Neural cell (in vitro differentiated cells): ENCODE data around the gene UBAP1L. TPM values are rescaled to one million over a fixed set of nuclear protein-coding genes. Genes with fewer than 3 reads are reported as not detected.

Experiments used
- H2AFZ ChIP-seq: fragments of 200-600, 300-800 bp; sonication (generic), shearing (Covaris generic); 2 replicates; pipeline ENCODE4 v1.6.0; 2014; ENCODE audit warnings: low read depth, mild to moderate bottlenecking, antibody characterized with exemption, low read length, moderate library complexity
- H3F3A ChIP-seq: fragments of 200-600 bp; shearing (Covaris generic); 2 replicates; pipeline ENCODE4 v1.6.1; 2016; ENCODE audit warnings: mild to moderate bottlenecking, moderate library complexity, mixed read lengths, antibody characterized with exemption, low read length; ENCODE audit not compliant: insufficient read depth, poor library complexity, severe bottlenecking
- H3K27ac ChIP-seq: fragments of 200-600, 300-800 bp; sonication (generic), shearing (Covaris generic); 2 replicates; pipeline ENCODE4 v1.5.1; 2014; ENCODE audit warnings: mild to moderate bottlenecking, low read length, moderate library complexity
- H3K27me3 ChIP-seq: fragments of 300-800, 200-600 bp; sonication (generic), shearing (Covaris generic); 2 replicates; pipeline ENCODE4 v1.6.0; 2014; ENCODE audit warnings: mild to moderate bottlenecking, low read depth, low read length, moderate library complexity; ENCODE audit not compliant: insufficient read depth
- H3K36me3 ChIP-seq: fragments of 300-800, 200-600 bp; sonication (generic), shearing (Covaris generic); 2 replicates; pipeline ENCODE4 v1.5.1; 2014; ENCODE audit warnings: mild to moderate bottlenecking, antibody characterized with exemption, low read length, moderate library complexity; ENCODE audit not compliant: insufficient read depth
- H3K4me2 ChIP-seq: fragments of 300-800, 200-600 bp; sonication (generic), shearing (Covaris generic); 2 replicates; pipeline ENCODE4 v1.6.0; 2014; ENCODE audit warnings: mild to moderate bottlenecking, low read length
- H3K4me3 ChIP-seq: fragments of 300-800, 200-600 bp; sonication (generic), shearing (Covaris generic); 2 replicates; pipeline ENCODE4 v1.5.1; 2014; ENCODE audit warnings: mild to moderate bottlenecking, low read length, moderate library complexity
- H3K79me2 ChIP-seq: fragments of 200-600 bp; shearing (Covaris generic); replicated peaks from 2 replicates; pipeline ENCODE4 v1.6.0; 2014; ENCODE audit warnings: mild to moderate bottlenecking, low read length, moderate library complexity; ENCODE audit not compliant: insufficient read depth
- H3K9ac ChIP-seq: fragments of 300-800, 200-600 bp; sonication (generic), shearing (Covaris generic); 2 replicates; pipeline ENCODE4 v1.6.1; 2016; ENCODE audit warnings: mild to moderate bottlenecking, low read length, mixed read lengths
- H3K9me2 ChIP-seq: fragments of 200-600 bp; shearing (Covaris generic); 2 replicates; pipeline ENCODE4 v1.6.1; 2016; ENCODE audit warnings: mild to moderate bottlenecking, low read length, mixed read lengths; ENCODE audit not compliant: insufficient read depth
- H3K9me3 ChIP-seq: fragments of 200-600, 300-800 bp; sonication (generic), shearing (Covaris generic); 2 replicates; pipeline ENCODE4 v1.6.1; 2016; ENCODE audit warnings: mild to moderate bottlenecking, mixed run types, low read length, moderate library complexity, mixed read lengths
- H4K20me1 ChIP-seq: fragments of 200-600 bp; shearing (Covaris generic); 2 replicates; pipeline ENCODE4 v1.6.1; 2016; ENCODE audit warnings: mild to moderate bottlenecking, mixed run types; ENCODE audit not compliant: insufficient read depth
- EP300 ChIP-seq: fragments of 450-650 bp; conservative IDR thresholded peaks from 2 replicates; pipeline ENCODE4 v1.6.1; 2014; ENCODE audit warnings: antibody characterized with exemption, mild to moderate bottlenecking, moderate library complexity; ENCODE audit not compliant: poor library complexity, severe bottlenecking
- EZH2 ChIP-seq: fragments of 200-600, 300-800 bp; shearing (Covaris generic), sonication (generic); IDR thresholded peaks from 2 replicates; pipeline ENCODE4 v1.6.1; 2014; ENCODE audit warnings: antibody characterized with exemption, low read length, borderline replicate concordance, mild to moderate bottlenecking; ENCODE audit not compliant: insufficient read depth, poor library complexity, severe bottlenecking
- MXI1 ChIP-seq: fragments of 450-650 bp; conservative IDR thresholded peaks from 2 replicates; pipeline ENCODE4 v1.6.1; 2014; ENCODE audit warnings: antibody characterized with exemption, mild to moderate bottlenecking; ENCODE audit not compliant: poor library complexity, severe bottlenecking
- POLR2AphosphoS5 ChIP-seq: IDR thresholded peaks from 2 replicates; pipeline ENCODE4 v1.6.1; 2012
- RAD21 ChIP-seq: fragments of 450-650 bp; conservative IDR thresholded peaks from 2 replicates; pipeline ENCODE4 v1.6.1; 2014; ENCODE audit warnings: antibody characterized with exemption, mild to moderate bottlenecking, moderate library complexity
- SMC3 ChIP-seq: fragments of 450-650 bp; conservative IDR thresholded peaks from 2 replicates; pipeline ENCODE4 v1.6.1; 2014; ENCODE audit warnings: antibody characterized with exemption, mild to moderate bottlenecking, moderate library complexity; ENCODE audit not compliant: poor library complexity
- TAF1 ChIP-seq: IDR thresholded peaks from 2 replicates; pipeline ENCODE4 v1.6.1; 2012; ENCODE audit warnings: low read depth
- polyA plus RNA-seq: library from polyadenylated mRNA; depleted of rRNA; stranded (reverse); fragments of >200 nt; gene quantifications from 2 replicates; pipeline ENCODE4 v1.2.3, GENCODE V29; 2014
- TF ChIP-seq, protein P1 (sequence below): IDR thresholded peaks from 2 replicates; pipeline ENCODE4 v1.6.1; 2012; ENCODE audit warnings: borderline replicate concordance
- TF ChIP-seq, protein P2 (sequence below): fragments of 450-650 bp; IDR thresholded peaks from 2 replicates; pipeline ENCODE4 v1.5.1; 2014; ENCODE audit warnings: antibody characterized with exemption, mild to moderate bottlenecking, moderate library complexity; ENCODE audit not compliant: poor library complexity, severe bottlenecking

Gene UBAP1L
- polyA plus RNA-seq, 1 donor from 2014 or later = 10.3 TPM

DNA sequence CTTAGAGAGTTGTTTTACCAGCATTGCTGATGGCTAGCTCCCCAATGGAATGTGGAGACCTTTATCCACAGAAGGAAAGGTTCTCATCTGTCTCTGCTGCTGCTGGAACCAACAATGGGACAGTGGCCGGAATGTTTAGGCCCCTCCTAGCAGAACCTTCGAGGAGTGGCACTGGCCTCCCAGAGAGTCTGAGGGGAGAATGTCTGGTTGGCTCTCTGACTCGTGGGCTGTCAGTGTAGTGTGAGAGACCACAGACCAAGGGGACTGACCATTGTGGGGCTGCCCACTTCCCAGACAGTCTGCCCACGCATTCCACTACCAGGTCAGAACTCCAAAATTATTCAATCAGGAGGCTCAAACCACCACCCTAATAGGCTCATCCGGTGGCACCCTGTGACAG, 52.3 kb downstream of the UBAP1L start:
- H3K9ac ChIP-seq = no peak overlapping the region
- H2AFZ ChIP-seq = no peak overlapping the region
- no peaks in the 10 kb centered on the region for H3K9me3 ChIP-seq
- H3K4me2 ChIP-seq = no peak overlapping the region
- TF ChIP-seq RAD21 = no peak
- TF ChIP-seq MXI1 = no peak
- no peak for TF ChIP-seq SMC3
- TF ChIP-seq TAF1 = no peak
- TF ChIP-seq POLR2AphosphoS5 = no peak
- TF ChIP-seq, protein P1, sequence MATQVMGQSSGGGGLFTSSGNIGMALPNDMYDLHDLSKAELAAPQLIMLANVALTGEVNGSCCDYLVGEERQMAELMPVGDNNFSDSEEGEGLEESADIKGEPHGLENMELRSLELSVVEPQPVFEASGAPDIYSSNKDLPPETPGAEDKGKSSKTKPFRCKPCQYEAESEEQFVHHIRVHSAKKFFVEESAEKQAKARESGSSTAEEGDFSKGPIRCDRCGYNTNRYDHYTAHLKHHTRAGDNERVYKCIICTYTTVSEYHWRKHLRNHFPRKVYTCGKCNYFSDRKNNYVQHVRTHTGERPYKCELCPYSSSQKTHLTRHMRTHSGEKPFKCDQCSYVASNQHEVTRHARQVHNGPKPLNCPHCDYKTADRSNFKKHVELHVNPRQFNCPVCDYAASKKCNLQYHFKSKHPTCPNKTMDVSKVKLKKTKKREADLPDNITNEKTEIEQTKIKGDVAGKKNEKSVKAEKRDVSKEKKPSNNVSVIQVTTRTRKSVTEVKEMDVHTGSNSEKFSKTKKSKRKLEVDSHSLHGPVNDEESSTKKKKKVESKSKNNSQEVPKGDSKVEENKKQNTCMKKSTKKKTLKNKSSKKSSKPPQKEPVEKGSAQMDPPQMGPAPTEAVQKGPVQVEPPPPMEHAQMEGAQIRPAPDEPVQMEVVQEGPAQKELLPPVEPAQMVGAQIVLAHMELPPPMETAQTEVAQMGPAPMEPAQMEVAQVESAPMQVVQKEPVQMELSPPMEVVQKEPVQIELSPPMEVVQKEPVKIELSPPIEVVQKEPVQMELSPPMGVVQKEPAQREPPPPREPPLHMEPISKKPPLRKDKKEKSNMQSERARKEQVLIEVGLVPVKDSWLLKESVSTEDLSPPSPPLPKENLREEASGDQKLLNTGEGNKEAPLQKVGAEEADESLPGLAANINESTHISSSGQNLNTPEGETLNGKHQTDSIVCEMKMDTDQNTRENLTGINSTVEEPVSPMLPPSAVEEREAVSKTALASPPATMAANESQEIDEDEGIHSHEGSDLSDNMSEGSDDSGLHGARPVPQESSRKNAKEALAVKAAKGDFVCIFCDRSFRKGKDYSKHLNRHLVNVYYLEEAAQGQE = no peak
- TF ChIP-seq, protein P2, sequence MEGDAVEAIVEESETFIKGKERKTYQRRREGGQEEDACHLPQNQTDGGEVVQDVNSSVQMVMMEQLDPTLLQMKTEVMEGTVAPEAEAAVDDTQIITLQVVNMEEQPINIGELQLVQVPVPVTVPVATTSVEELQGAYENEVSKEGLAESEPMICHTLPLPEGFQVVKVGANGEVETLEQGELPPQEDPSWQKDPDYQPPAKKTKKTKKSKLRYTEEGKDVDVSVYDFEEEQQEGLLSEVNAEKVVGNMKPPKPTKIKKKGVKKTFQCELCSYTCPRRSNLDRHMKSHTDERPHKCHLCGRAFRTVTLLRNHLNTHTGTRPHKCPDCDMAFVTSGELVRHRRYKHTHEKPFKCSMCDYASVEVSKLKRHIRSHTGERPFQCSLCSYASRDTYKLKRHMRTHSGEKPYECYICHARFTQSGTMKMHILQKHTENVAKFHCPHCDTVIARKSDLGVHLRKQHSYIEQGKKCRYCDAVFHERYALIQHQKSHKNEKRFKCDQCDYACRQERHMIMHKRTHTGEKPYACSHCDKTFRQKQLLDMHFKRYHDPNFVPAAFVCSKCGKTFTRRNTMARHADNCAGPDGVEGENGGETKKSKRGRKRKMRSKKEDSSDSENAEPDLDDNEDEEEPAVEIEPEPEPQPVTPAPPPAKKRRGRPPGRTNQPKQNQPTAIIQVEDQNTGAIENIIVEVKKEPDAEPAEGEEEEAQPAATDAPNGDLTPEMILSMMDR = no peak
- no peak for TF ChIP-seq EP300
- TF ChIP-seq EZH2 = no peak
- no peaks in the 10 kb centered on the region for H3K79me2 ChIP-seq
- H3K36me3 ChIP-seq = no peaks in the 10 kb centered on the region
- H3K27ac ChIP-seq = no peak overlapping the region
- no peaks in the 10 kb centered on the region for H3K9me2 ChIP-seq
- no peak overlapping the region for H3K4me3 ChIP-seq
- H3F3A ChIP-seq = no peaks in the 10 kb centered on the region
- peaks cover 21% of the 10 kb centered on the region for H3K27me3 ChIP-seq
- H4K20me1 ChIP-seq = no peaks in the 10 kb centered on the region

DNA sequence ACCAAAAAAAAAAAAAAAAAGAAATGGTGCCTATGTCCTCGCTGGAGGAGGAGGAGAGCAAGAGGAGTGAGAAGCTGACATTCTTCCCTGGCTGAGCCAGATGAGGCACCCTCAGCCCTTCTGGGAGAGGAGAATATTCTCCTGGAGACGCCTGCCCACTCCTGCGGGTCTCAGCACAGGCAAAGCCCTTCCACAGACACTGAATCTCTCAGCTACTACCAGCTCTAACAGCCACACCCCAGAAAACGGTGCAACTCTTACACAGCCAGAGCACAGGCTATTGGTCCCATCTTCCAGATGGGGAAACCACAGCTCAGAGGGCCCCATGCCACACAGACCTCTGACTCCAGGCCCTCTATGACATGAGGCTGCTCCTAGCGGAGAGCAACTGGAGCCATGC, 52.9 kb downstream of the UBAP1L start:
- no peak overlapping the region for H3K27ac ChIP-seq
- H3K9me3 ChIP-seq = no peaks in the 10 kb centered on the region
- no peak overlapping the region for H3K4me3 ChIP-seq
- H3K9ac ChIP-seq = no peak overlapping the region
- no peaks in the 10 kb centered on the region for H4K20me1 ChIP-seq
- no peak overlapping the region for H2AFZ ChIP-seq
- H3K9me2 ChIP-seq = no peaks in the 10 kb centered on the region
- H3K27me3 ChIP-seq = peaks cover 15% of the 10 kb centered on the region
- H3K79me2 ChIP-seq = no peaks in the 10 kb centered on the region
- TF ChIP-seq MXI1 = no peak
- no peak for TF ChIP-seq EZH2
- no peak for TF ChIP-seq TAF1
- TF ChIP-seq SMC3 = no peak
- TF ChIP-seq, protein P1 = no peak
- TF ChIP-seq, protein P2 = no peak
- no peak for TF ChIP-seq RAD21
- TF ChIP-seq EP300 = no peak
- TF ChIP-seq POLR2AphosphoS5 = no peak
- no peaks in the 10 kb centered on the region for H3F3A ChIP-seq
- H3K4me2 ChIP-seq = no peak overlapping the region
- H3K36me3 ChIP-seq = no peaks in the 10 kb centered on the region
